ENCODE data around the gene MEFV.
"Not testable (repeated sequence)": the region's sequence is repeated elsewhere in the genome, so short reads cannot be mapped to it uniquely, and the experiment has no call there.

MEFV gene

GRCh38 chr16:3215601-3216262 is 40.7 kb downstream of the MEFV start:
- DNase-seq = no peak

GRCh38 chr16:3214904-3215600 is 41.4 kb downstream of the MEFV start:
- no peak for DNase-seq

- no peak for DNase-seq
These were observed 43.9 kb downstream of the MEFV start for GRCh38 chr16:3212567-3212966.

GRCh38 chr16:3212006-3212405 is 44.4 kb downstream of the MEFV start:
- DNase-seq = no peak

GRCh38 chr16:3207086-3207953 is 49.1 kb downstream of the MEFV start:
- DNase-seq = no peak

GRCh38 chr16:3205939-3206338 is 50.5 kb downstream of the MEFV start:
- DNase-seq = not testable (repeated sequence)

GRCh38 chr16:3202903-3203539 is 53.4 kb downstream of the MEFV start:
- no peak for DNase-seq

- DNase-seq = no peak
These were observed 57.9 kb downstream of the MEFV start for GRCh38 chr16:3198334-3199072.

- peak; percentile 26 for DNase-seq
These were observed 58.6 kb downstream of the MEFV start for GRCh38 chr16:3197694-3198333.

- peak; percentile 44 for DNase-seq
These were observed 60.5 kb downstream of the MEFV start for GRCh38 chr16:3195975-3196374.

- peak; percentile 33 for DNase-seq
These were observed 61.6 kb downstream of the MEFV start for GRCh38 chr16:3194792-3195191.

- peak; percentile 39 for DNase-seq
These were observed 62.9 kb downstream of the MEFV start for GRCh38 chr16:3193221-3194212.

- no peak for DNase-seq
These were observed 63.9 kb downstream of the MEFV start for GRCh38 chr16:3192476-3193019.
